ENCODE results near the gene TEX52.

Gene TEX52

DNA sequence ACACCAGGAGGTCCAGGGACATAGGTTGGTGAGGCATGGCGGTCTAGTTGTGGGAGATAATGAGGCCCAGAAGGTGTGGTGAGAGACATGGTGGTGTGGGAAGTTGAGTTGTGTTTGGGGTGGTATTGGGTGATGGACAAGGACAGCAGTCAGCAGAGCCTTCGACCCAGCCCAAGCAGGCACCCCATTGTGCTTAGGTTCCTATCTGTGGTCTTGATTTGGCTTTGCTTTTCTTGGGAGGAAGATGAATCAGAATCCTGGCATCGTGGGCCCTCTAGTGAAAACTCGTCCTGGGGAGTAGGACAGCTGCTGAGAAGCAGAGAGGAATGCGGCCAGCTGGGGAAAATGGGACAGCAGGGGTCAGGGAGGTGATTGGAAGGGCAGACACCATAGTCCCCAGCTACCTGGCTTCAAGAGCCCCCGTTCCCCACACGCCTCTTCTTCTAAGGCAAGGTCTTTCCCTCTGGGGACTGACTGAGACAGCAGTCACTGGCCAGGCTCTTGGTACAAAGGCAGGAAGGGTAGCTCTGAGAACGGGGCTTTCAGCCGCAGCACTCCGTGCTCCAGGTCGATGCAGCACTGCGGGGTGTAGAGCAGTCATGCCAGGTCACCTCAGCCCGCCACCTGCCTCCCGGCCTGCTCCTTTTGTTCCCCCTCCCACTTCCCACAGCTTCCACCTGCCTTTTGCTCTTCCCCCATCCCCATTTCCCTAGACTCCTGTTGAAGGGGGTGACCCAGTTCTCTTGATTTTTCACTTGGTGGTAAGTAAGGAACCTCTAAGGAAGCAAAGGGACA lies 29.9 kb downstream of the TEX52 start:
- DNase-seq: no peak

GRCh38 chr12:2826036-2826435 lies 30.8 kb downstream of the TEX52 start:
- DNase-seq: no peak

DNA sequence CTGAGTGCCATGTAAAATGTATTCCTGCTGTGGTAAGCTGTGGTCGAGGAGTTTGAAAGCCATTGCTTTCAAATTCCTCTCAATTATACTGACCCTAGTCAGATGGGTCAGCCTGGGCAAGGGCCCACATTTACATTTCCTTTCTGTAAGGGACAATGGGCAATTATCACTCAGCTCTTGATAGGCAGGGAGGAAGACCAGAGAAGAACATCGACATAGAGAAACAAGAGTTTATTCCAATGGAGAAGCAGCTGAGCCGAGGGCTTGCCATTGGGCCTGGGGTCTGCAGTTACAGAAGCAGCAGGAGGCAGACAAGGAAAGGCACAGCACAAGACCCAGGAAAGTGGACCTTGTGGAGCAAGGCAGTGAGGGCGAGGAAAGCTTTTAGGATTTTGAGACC lies 31.7 kb downstream of the TEX52 start:
- DNase-seq: no peak

DNA sequence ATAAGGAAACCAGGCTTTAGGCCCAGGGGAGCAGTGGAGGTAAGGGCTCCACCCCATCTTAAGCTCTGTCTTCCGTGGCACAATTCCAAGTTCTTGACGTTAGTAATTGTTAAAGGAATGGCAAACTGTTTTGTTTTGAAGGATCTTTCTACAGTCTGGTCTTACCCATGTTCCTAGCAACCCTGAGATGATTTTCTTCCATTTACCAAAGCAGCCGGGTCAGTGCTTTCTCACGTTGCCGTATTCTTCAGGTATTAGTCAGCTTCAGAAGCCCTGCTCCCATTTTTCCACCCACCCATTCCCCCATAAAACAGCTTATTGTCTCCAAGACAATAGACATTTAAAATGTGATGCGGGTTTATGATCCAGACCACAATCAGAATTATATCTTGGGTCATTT lies 32.3 kb downstream of the TEX52 start:
- no peak for DNase-seq

DNA sequence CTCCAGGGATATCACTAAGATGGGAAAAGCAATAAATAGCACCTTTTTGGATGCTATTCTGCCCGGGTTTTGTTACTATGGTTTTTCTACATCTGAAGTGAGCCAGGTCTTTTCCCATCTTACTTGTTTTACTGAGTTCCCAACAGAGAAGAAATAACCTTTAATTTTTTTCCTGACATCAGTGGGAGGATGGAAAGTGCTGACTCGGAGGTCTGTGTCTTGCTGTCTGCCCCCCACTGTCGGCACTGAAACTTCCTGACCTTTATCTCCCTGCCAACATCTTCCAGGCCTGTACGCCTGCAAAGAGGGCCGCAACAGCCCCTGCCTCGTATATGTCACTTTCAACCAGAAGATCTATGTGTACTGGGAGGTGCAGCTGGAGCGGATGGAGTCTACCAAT lies 33.4 kb downstream of the TEX52 start:
- no peak for DNase-seq

DNA sequence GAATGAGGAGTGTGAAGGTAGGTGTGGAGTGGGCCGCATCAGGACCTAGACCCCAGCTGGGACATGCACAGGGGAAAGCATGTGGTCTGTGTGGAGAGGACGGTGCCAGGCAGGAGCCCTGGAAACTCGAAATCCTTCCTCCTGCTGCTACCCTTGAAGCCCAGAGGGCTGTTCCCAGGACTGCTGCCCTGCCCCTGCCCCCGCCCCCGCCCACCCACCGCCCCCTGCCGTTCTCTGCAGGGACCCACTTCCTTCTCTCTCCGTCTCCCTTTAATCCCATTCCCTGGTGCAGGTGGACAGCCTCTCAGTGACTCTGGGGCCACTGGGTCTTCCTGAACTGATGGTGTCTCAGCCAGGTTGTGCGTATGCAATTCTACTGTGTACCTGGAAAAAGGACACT lies 36.4 kb downstream of the TEX52 start:
- DNase-seq: no peak

GRCh38 chr12:2819810-2820209 lies 37.0 kb downstream of the TEX52 start:
- DNase-seq: no peak

DNA sequence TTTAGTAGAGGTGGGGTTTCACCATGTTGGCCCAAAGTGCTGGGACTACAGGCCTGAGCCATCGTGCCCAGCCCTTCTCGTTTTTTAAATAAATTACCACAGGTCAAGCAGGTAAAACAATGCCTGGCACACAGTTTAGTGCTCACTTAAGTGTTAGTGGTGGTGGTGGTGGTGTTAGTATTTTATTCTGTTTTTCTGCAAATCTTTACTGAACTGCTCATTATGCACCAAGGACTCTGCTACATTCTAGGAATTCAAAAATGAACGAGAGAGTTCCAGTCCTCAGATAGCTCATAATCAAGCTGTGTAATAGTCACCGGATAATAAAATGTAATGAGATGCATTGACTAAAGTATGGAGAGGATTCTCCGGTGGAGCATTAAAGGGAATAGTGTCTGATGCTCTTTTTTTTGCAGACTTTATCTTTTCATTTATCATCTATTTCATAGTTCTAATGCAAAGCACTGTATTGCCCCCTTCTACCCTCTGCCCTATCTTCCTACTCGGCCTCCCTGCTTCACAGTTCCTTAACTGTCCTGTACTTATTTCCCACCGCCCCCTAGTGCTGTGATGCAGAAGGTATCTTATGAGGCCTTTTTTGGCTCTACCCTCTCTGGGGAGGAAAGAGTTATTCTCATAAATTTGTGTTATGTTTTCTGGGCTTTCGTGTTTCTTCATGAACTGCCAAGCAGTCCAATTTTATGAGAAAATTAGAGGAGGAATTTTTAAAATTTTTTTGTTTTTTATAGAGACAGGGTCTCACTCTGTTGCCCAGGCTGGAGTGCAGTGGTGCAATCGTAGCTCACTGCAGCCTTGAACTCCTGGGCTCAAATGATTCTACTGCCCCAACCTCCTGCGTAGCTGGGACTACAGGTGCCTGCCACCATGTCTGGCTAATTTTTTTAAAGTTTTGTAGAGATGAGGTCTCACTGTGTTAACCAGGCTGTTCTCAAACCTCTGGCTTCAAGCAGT lies 43.3 kb downstream of the TEX52 start:
- peak; percentile 93 for DNase-seq

DNA sequence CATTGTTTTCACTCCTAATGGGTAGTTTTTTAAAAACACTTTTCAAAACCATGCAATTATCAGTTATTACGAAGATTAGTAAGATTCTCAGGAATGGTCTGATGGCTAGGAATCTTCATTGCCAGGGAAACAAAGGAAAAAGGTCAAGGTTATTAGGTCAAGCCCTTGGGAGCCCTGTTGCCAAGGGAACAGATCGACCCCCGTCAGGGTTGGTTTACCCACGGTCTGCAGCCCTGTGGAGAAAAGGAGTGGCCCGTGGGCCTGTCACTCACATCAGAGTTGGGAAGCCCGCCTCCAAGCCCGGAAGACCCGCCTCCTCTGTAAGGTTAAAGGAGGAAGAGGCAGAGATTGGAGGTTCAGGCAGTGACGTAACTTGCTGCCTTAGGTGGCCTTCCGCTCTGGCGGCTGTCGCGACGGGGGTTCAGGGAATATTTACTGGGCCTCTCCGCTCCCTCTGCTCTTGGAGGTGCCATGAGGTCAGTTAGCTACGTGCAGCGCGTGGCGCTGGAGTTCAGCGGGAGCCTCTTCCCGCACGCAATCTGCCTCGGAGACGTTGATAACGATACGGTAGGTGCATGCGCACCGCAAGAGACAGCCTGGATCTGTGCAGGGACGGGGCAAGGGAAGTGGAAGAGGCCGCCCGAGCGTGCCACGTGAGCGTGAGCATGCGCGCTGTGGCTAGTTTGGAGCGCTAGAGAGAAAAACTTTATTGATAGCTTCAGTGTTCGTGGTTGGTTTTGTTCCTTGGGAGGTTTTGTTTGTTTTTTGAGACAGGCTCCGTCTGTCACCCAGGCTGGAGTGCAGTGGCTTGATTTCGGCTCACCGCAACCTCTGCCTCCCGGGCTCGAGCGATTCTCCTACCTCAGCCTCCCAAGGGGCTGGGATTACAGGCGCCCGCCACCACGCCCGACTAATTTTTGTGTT lies 44.3 kb downstream of the TEX52 start, which contains the start of gene ITFG2:
ITFG2 (plus strand) TSS at position 379 of the 924 bp plus-strand sequence; CDS start at position 472, 93 bp downstream.
- DNase-seq: peak; percentile 100

GRCh38 chr12:2811801-2812200 lies 45.0 kb downstream of the TEX52 start:
- DNase-seq: no peak

DNA sequence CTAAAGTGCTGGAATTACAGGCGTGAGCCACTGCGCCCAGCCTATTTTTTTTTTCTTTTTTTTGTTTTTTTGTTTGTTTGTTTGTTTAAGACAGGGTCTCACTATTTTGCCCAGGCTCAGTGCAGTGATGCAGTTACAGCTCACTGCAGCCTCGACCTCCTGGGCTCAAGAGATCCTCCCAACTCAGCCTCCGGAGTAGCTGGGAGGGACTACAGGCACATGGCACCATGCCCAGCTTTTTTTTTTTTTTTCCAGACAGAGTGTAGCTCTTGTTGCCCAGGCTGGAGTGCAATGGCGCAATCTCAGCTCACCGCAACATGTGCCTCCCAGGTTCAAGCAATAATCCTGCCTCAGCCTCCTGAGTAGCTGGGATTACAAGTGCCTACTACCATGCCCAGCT lies 50.1 kb downstream of the TEX52 start:
- DNase-seq: no peak

- DNase-seq: no peak
These were observed 51.7 kb downstream of the TEX52 start for GRCh38 chr12:2805143-2805520.

GRCh38 chr12:2804393-2805142 lies 52.3 kb downstream of the TEX52 start:
- peak; percentile 25 for DNase-seq

GRCh38 chr12:2803635-2804392 lies 53.0 kb downstream of the TEX52 start:
- DNase-seq: no peak

DNA sequence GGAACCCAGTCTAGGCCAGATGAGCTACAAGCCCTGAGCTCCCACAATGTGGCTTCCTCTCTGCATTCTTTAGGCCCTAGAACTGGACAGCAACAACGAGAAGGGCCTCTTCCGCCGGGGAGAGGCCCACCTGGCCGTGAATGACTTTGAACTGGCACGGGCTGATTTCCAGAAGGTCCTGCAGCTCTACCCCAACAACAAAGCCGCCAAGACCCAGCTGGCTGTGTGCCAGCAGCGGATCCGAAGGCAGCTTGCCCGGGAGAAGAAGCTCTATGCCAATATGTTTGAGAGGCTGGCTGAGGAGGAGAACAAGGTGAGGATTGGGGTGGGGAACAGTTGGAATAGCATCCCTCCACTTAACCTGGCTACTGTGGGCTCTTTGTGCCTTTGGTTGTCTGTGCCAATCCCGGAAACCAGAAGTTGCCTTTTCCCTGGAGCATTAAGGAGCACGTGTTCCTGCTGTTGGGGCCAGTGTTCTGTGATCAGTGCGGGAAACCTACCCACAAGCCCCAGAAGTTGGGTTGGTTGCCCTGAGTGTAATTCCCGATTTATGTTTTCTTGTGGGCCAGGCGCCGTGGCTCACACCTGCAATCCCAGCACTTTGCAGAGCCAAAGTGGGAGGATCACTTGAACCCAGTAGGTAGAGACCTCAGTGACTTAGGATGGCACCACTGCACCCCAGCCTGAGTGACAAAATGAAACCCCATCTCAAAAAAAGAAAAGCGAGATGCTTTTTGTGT lies 55.6 kb downstream of the TEX52 start:
- DNase-seq: no peak

GRCh38 chr12:2800046-2800570 lies 56.7 kb downstream of the TEX52 start:
- no peak for DNase-seq

All from NCI-H82 (cell line).